ENCODE data around the gene RIMBP2.

Gene RIMBP2
- long read RNA-seq = 0 reads

GRCh38 chr12:130715998-130716968 lies at the start of gene RIMBP2:
Gene RIMBP2, minus strand, starts transcription at chr12:130716299. Its CDS starts 237,286 bp downstream, at chr12:130479013.
- TF ChIP-seq REST (IDR thresholded peaks at IDR 0.05; ENCODE audit: insufficient replicate concordance, low read depth) (no peak), CTCF (IDR thresholded peaks at IDR 0.05; ENCODE audit: insufficient read depth, low read length) (no peak), SPI1 (IDR thresholded peaks at IDR 0.05; ENCODE audit: borderline replicate concordance, low read depth) (no peak), GABPA (IDR thresholded peaks at IDR 0.05; ENCODE audit: low read depth) (no peak), POLR2AphosphoS5 (IDR thresholded peaks at IDR 0.05; ENCODE audit: low read depth) (no peak)
- H3K27ac ChIP-seq (replicated peaks) = no peak within 1 kb of the TSS
- H3K4me3 ChIP-seq (replicated peaks; ENCODE audit: insufficient read depth, low read length) = no peak within 1 kb of the TSS
- peaks cover 30% of the 10 kb centered on the region for H3K27me3 ChIP-seq (ENCODE audit: insufficient read depth, poor library complexity, severe bottlenecking)
- no peak for DNase-seq (ENCODE audit: low read depth in 1 of 2, low spot score in 1 of 2)

- H3K27ac ChIP-seq (replicated peaks) = no peak overlapping the region
- no peak for DNase-seq (ENCODE audit: low read depth in 1 of 2, low spot score in 1 of 2)
- H3K4me3 ChIP-seq (replicated peaks; ENCODE audit: insufficient read depth, low read length) = no peak overlapping the region
- H3K27me3 ChIP-seq (ENCODE audit: insufficient read depth, poor library complexity, severe bottlenecking) = peaks cover 11% of the 10 kb centered on the region
- no peak for TF ChIP-seq REST (IDR thresholded peaks at IDR 0.05; ENCODE audit: insufficient replicate concordance, low read depth)
- no peak for TF ChIP-seq CTCF (IDR thresholded peaks at IDR 0.05; ENCODE audit: insufficient read depth, low read length)
- no peak for TF ChIP-seq SPI1 (IDR thresholded peaks at IDR 0.05; ENCODE audit: borderline replicate concordance, low read depth)
- no peak for TF ChIP-seq POLR2AphosphoS5 (IDR thresholded peaks at IDR 0.05; ENCODE audit: low read depth)
These were observed 49.1 kb upstream of the RIMBP2 start for GRCh38 chr12:130765186-130765659.

- no peak for DNase-seq (ENCODE audit: low read depth in 1 of 2, low spot score in 1 of 2)
These were observed 48.5 kb upstream of the RIMBP2 start for GRCh38 chr12:130764475-130765185.

More at GRCh38 chr12:130764475-130765185, 48.5 kb upstream of the RIMBP2 start:
- Histone ChIP-seq H3K27ac (replicated peaks) (no peak overlapping the region), H3K4me3 (replicated peaks; ENCODE audit: insufficient read depth, low read length) (no peak overlapping the region), H3K27me3 (ENCODE audit: insufficient read depth, poor library complexity, severe bottlenecking) (peaks cover 7% of the 10 kb centered on the region)
- TF ChIP-seq GABPA (IDR thresholded peaks at IDR 0.05; ENCODE audit: low read depth) (no peak), CTCF (IDR thresholded peaks at IDR 0.05; ENCODE audit: insufficient read depth, low read length) (no peak)

Data from HL-60 (cell line).